Measurements from ENCODE around the gene RPTOR.
A peak's percentile ranks its signal among the peaks of the same experiment; 100 is the strongest.

RPTOR gene

GRCh38 chr17:80768936-80769335 lies 224.3 kb downstream of the RPTOR start:
- Histone ChIP-seq H3K27ac (ENCODE audit: low read length) (no peak overlapping the region), H3K36me3 (ENCODE audit: control insufficient read depth in 1 of 2, insufficient read depth in 2 of 2, low read length in 2 of 2) (no peaks in the 10 kb centered on the region), H3K4me1 (ENCODE audit: control insufficient read depth in 1 of 2, insufficient read depth in 2 of 2, low read length in 2 of 2) (peaks cover 0 to 16% of the 10 kb centered on the region in 2 donors), H3K4me3 (ENCODE audit: low read depth in 1 of 2, low read length in 2 of 2) (no peak overlapping the region), H3K27me3 (ENCODE audit: low read depth, low read length) (no peaks in the 10 kb centered on the region), H3K9me3 (ENCODE audit: control insufficient read depth in 1 of 2, low read length in 2 of 2) (no peaks in the 10 kb centered on the region)

GRCh38 chr17:80769516-80769915 lies 224.9 kb downstream of the RPTOR start:
- Histone ChIP-seq H3K36me3 (ENCODE audit: control insufficient read depth in 1 of 2, insufficient read depth in 2 of 2, low read length in 2 of 2) (no peaks in the 10 kb centered on the region), H3K4me3 (ENCODE audit: low read depth in 1 of 2, low read length in 2 of 2) (no peak overlapping the region), H3K9me3 (ENCODE audit: control insufficient read depth in 1 of 2, low read length in 2 of 2) (no peaks in the 10 kb centered on the region), H3K27ac (ENCODE audit: low read length) (no peak overlapping the region), H3K27me3 (ENCODE audit: low read depth, low read length) (no peaks in the 10 kb centered on the region), H3K4me1 (ENCODE audit: control insufficient read depth in 1 of 2, insufficient read depth in 2 of 2, low read length in 2 of 2) (peaks cover 0 to 21% of the 10 kb centered on the region in 2 donors)

- H3K27ac ChIP-seq (ENCODE audit: low read length) = no peak overlapping the region
- H3K4me1 ChIP-seq (ENCODE audit: control insufficient read depth in 1 of 2, insufficient read depth in 2 of 2, low read length in 2 of 2) = peaks cover 0 to 25% of the 10 kb centered on the region in 2 donors
- H3K27me3 ChIP-seq (ENCODE audit: low read depth, low read length) = no peaks in the 10 kb centered on the region
- no peak overlapping the region for H3K4me3 ChIP-seq (ENCODE audit: low read depth in 1 of 2, low read length in 2 of 2)
- no peaks in the 10 kb centered on the region for H3K9me3 ChIP-seq (ENCODE audit: control insufficient read depth in 1 of 2, low read length in 2 of 2)
- no peaks in the 10 kb centered on the region for H3K36me3 ChIP-seq (ENCODE audit: control insufficient read depth in 1 of 2, insufficient read depth in 2 of 2, low read length in 2 of 2)
These were observed 225.4 kb downstream of the RPTOR start for GRCh38 chr17:80769936-80770625.

GRCh38 chr17:80770881-80771611 lies 226.4 kb downstream of the RPTOR start:
- no peaks in the 10 kb centered on the region for H3K27me3 ChIP-seq (ENCODE audit: low read depth, low read length)
- H3K27ac ChIP-seq (ENCODE audit: low read length) = no peak overlapping the region
- H3K4me3 ChIP-seq (ENCODE audit: low read depth in 1 of 2, low read length in 2 of 2) = no peak overlapping the region
- H3K9me3 ChIP-seq (ENCODE audit: control insufficient read depth in 1 of 2, low read length in 2 of 2) = no peaks in the 10 kb centered on the region
- peaks cover 0 to 31% of the 10 kb centered on the region in 2 donors for H3K4me1 ChIP-seq (ENCODE audit: control insufficient read depth in 1 of 2, insufficient read depth in 2 of 2, low read length in 2 of 2)
- H3K36me3 ChIP-seq (ENCODE audit: control insufficient read depth in 1 of 2, insufficient read depth in 2 of 2, low read length in 2 of 2) = no peaks in the 10 kb centered on the region

- H3K4me1 ChIP-seq (ENCODE audit: control insufficient read depth in 1 of 2, insufficient read depth in 2 of 2, low read length in 2 of 2) = peaks cover 0 to 31% of the 10 kb centered on the region in 2 donors
- H3K27ac ChIP-seq (ENCODE audit: low read length) = no peak overlapping the region
- no peak overlapping the region for H3K4me3 ChIP-seq (ENCODE audit: low read depth in 1 of 2, low read length in 2 of 2)
- no peaks in the 10 kb centered on the region for H3K36me3 ChIP-seq (ENCODE audit: control insufficient read depth in 1 of 2, insufficient read depth in 2 of 2, low read length in 2 of 2)
- no peaks in the 10 kb centered on the region for H3K27me3 ChIP-seq (ENCODE audit: low read depth, low read length)
- no peaks in the 10 kb centered on the region for H3K9me3 ChIP-seq (ENCODE audit: control insufficient read depth in 1 of 2, low read length in 2 of 2)
These were observed 227.0 kb downstream of the RPTOR start for GRCh38 chr17:80771612-80772005.

- no peaks in the 10 kb centered on the region for H3K36me3 ChIP-seq (ENCODE audit: control insufficient read depth in 1 of 2, insufficient read depth in 2 of 2, low read length in 2 of 2)
- no peaks in the 10 kb centered on the region for H3K9me3 ChIP-seq (ENCODE audit: control insufficient read depth in 1 of 2, low read length in 2 of 2)
- no peak overlapping the region for H3K4me3 ChIP-seq (ENCODE audit: low read depth in 1 of 2, low read length in 2 of 2)
- H3K4me1 ChIP-seq (ENCODE audit: control insufficient read depth in 1 of 2, insufficient read depth in 2 of 2, low read length in 2 of 2) = peaks cover 0 to 31% of the 10 kb centered on the region in 2 donors
- no peaks in the 10 kb centered on the region for H3K27me3 ChIP-seq (ENCODE audit: low read depth, low read length)
- no peak overlapping the region for H3K27ac ChIP-seq (ENCODE audit: low read length)
These were observed 228.2 kb downstream of the RPTOR start for GRCh38 chr17:80772906-80773242.

GRCh38 chr17:80773243-80773991 lies 228.8 kb downstream of the RPTOR start:
- H3K27ac ChIP-seq (ENCODE audit: low read length) = peak overlapping the region; percentile 19
- no peaks in the 10 kb centered on the region for H3K9me3 ChIP-seq (ENCODE audit: control insufficient read depth in 1 of 2, low read length in 2 of 2)
- H3K4me1 ChIP-seq (ENCODE audit: control insufficient read depth in 1 of 2, insufficient read depth in 2 of 2, low read length in 2 of 2) = peaks cover 0 to 31% of the 10 kb centered on the region in 2 donors
- H3K27me3 ChIP-seq (ENCODE audit: low read depth, low read length) = no peaks in the 10 kb centered on the region
- no peaks in the 10 kb centered on the region for H3K36me3 ChIP-seq (ENCODE audit: control insufficient read depth in 1 of 2, insufficient read depth in 2 of 2, low read length in 2 of 2)
- peak overlapping the region in 1 of 2 donors; percentile 13 for H3K4me3 ChIP-seq (ENCODE audit: low read depth in 1 of 2, low read length in 2 of 2)

- Histone ChIP-seq H3K4me3 (ENCODE audit: low read depth in 1 of 2, low read length in 2 of 2) (no peak overlapping the region), H3K27me3 (ENCODE audit: low read depth, low read length) (no peaks in the 10 kb centered on the region), H3K9me3 (ENCODE audit: control insufficient read depth in 1 of 2, low read length in 2 of 2) (no peaks in the 10 kb centered on the region), H3K4me1 (ENCODE audit: control insufficient read depth in 1 of 2, insufficient read depth in 2 of 2, low read length in 2 of 2) (peaks cover 0 to 31% of the 10 kb centered on the region in 2 donors), H3K36me3 (ENCODE audit: control insufficient read depth in 1 of 2, insufficient read depth in 2 of 2, low read length in 2 of 2) (no peaks in the 10 kb centered on the region), H3K27ac (ENCODE audit: low read length) (no peak overlapping the region)
These were observed 229.5 kb downstream of the RPTOR start for GRCh38 chr17:80774146-80774545.

GRCh38 chr17:80774643-80775281 lies 230.1 kb downstream of the RPTOR start:
- Histone ChIP-seq H3K27ac (ENCODE audit: low read length) (no peak overlapping the region), H3K4me1 (ENCODE audit: control insufficient read depth in 1 of 2, insufficient read depth in 2 of 2, low read length in 2 of 2) (peaks cover 0 to 31% of the 10 kb centered on the region in 2 donors), H3K9me3 (ENCODE audit: control insufficient read depth in 1 of 2, low read length in 2 of 2) (no peaks in the 10 kb centered on the region), H3K4me3 (ENCODE audit: low read depth in 1 of 2, low read length in 2 of 2) (no peak overlapping the region), H3K27me3 (ENCODE audit: low read depth, low read length) (no peaks in the 10 kb centered on the region), H3K36me3 (ENCODE audit: control insufficient read depth in 1 of 2, insufficient read depth in 2 of 2, low read length in 2 of 2) (no peaks in the 10 kb centered on the region)

- H3K4me3 ChIP-seq (ENCODE audit: low read depth in 1 of 2, low read length in 2 of 2) = no peak overlapping the region
- no peak overlapping the region for H3K27ac ChIP-seq (ENCODE audit: low read length)
- H3K9me3 ChIP-seq (ENCODE audit: control insufficient read depth in 1 of 2, low read length in 2 of 2) = no peaks in the 10 kb centered on the region
- H3K36me3 ChIP-seq (ENCODE audit: control insufficient read depth in 1 of 2, insufficient read depth in 2 of 2, low read length in 2 of 2) = no peaks in the 10 kb centered on the region
- no peaks in the 10 kb centered on the region for H3K27me3 ChIP-seq (ENCODE audit: low read depth, low read length)
- H3K4me1 ChIP-seq (ENCODE audit: control insufficient read depth in 1 of 2, insufficient read depth in 2 of 2, low read length in 2 of 2) = peaks cover 0 to 37% of the 10 kb centered on the region in 2 donors
These were observed 231.2 kb downstream of the RPTOR start for GRCh38 chr17:80775863-80776262.

- H3K27ac ChIP-seq (ENCODE audit: low read length) = no peak overlapping the region
- H3K9me3 ChIP-seq (ENCODE audit: control insufficient read depth in 1 of 2, low read length in 2 of 2) = no peaks in the 10 kb centered on the region
- peaks cover 0 to 46% of the 10 kb centered on the region in 2 donors for H3K4me1 ChIP-seq (ENCODE audit: control insufficient read depth in 1 of 2, insufficient read depth in 2 of 2, low read length in 2 of 2)
- no peaks in the 10 kb centered on the region for H3K36me3 ChIP-seq (ENCODE audit: control insufficient read depth in 1 of 2, insufficient read depth in 2 of 2, low read length in 2 of 2)
- H3K27me3 ChIP-seq (ENCODE audit: low read depth, low read length) = no peaks in the 10 kb centered on the region
- H3K4me3 ChIP-seq (ENCODE audit: low read depth in 1 of 2, low read length in 2 of 2) = no peak overlapping the region
These were observed 232.6 kb downstream of the RPTOR start for GRCh38 chr17:80777274-80777673.

Data from muscle layer of duodenum (tissue), 2 donors.